22Rv1 (cell line): ENCODE measurements around the gene ZBTB8A.

Experiments used
- H3K27ac ChIP-seq: fragments of 450-650 bp; 2 replicates; pipeline ENCODE4 v1.5.1; 2017
- CTCF ChIP-seq: fragments of 450-650 bp; IDR thresholded peaks from 2 replicates; pipeline ENCODE4 v1.5.1; 2017; ENCODE audit warnings: mild to moderate bottlenecking
- ZFX ChIP-seq: fragments of 450-650 bp; IDR thresholded peaks from 2 replicates; pipeline ENCODE4 v1.6.1; 2017; ENCODE audit warnings: antibody characterized with exemption, borderline replicate concordance

ZBTB8A gene

GRCh38 chr1:32557812-32558211, 18.6 kb downstream of the ZBTB8A start:
- TF ChIP-seq CTCF (no peak), ZFX (no peak)
- H3K27ac ChIP-seq: no peak overlapping the region

GRCh38 chr1:32568929-32569328, 29.7 kb downstream of the ZBTB8A start:
- H3K27ac ChIP-seq: no peak overlapping the region
- no peak for TF ChIP-seq CTCF
- no peak for TF ChIP-seq ZFX

GRCh38 chr1:32580348-32581017, 41.3 kb downstream of the ZBTB8A start:
- TF ChIP-seq ZFX (no peak), CTCF (no peak)
- no peak overlapping the region for H3K27ac ChIP-seq

- no peak overlapping the region for H3K27ac ChIP-seq
- TF ChIP-seq ZFX (no peak), CTCF (no peak)
Observed at GRCh38 chr1:32592943-32593342, 53.7 kb downstream of the ZBTB8A start.

GRCh38 chr1:32600034-32600433, 60.8 kb downstream of the ZBTB8A start:
- no peak for TF ChIP-seq ZFX
- TF ChIP-seq CTCF: no peak

GRCh38 chr1:32605711-32606424, 66.6 kb downstream of the ZBTB8A start:
- TF ChIP-seq CTCF (no peak), ZFX (no peak)
- no peak overlapping the region for H3K27ac ChIP-seq

More at GRCh38 chr1:32600034-32600433, 60.8 kb downstream of the ZBTB8A start:
- no peak overlapping the region for H3K27ac ChIP-seq

GRCh38 chr1:32606565-32607371, 67.5 kb downstream of the ZBTB8A start:
- TF ChIP-seq ZFX (no peak), CTCF (no peak)
- H3K27ac ChIP-seq: no peak overlapping the region
